ENCODE measurements around the gene BTG1.
"Not testable (repeated sequence)": the region's sequence is repeated elsewhere in the genome, so short reads cannot be mapped to it uniquely, and the experiment has no call there.

Gene BTG1

GRCh38 chr12:92105676-92106075 is 40.0 kb downstream of the BTG1 start:
- no peak overlapping the region for H3K4me3 ChIP-seq (ENCODE audit: low read length)
- TF ChIP-seq, protein P1, sequence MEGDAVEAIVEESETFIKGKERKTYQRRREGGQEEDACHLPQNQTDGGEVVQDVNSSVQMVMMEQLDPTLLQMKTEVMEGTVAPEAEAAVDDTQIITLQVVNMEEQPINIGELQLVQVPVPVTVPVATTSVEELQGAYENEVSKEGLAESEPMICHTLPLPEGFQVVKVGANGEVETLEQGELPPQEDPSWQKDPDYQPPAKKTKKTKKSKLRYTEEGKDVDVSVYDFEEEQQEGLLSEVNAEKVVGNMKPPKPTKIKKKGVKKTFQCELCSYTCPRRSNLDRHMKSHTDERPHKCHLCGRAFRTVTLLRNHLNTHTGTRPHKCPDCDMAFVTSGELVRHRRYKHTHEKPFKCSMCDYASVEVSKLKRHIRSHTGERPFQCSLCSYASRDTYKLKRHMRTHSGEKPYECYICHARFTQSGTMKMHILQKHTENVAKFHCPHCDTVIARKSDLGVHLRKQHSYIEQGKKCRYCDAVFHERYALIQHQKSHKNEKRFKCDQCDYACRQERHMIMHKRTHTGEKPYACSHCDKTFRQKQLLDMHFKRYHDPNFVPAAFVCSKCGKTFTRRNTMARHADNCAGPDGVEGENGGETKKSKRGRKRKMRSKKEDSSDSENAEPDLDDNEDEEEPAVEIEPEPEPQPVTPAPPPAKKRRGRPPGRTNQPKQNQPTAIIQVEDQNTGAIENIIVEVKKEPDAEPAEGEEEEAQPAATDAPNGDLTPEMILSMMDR (IDR thresholded peaks at IDR 0.05; ENCODE audit: insufficient read depth, low read depth, low read length, missing control alignments): no peak
- no peak for DNase-seq (ENCODE audit: low read depth)

DNA sequence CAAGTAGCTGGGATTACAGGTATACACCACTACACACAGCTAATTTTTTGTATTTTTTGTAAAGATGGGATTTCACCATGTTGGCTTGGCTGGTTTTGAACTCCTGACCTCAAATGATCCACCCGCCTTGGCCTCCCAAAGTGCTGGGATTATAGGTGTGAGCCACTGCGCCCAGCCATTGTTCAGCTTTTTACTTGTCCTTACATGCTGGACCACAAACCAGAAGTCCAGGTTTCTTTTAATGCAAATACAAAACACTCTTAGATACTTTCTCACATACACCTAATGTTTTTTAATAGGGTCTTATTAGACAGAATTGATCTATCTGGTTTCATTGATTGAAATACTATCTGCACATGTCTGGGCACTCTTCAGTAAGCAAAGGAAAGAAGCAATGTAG is 40.5 kb downstream of the BTG1 start:
- DNase-seq (ENCODE audit: low read depth): peak; percentile 73
- TF ChIP-seq, protein P1 (IDR thresholded peaks at IDR 0.05; ENCODE audit: insufficient read depth, low read depth, low read length, missing control alignments): no peak
- no peak overlapping the region for H3K4me3 ChIP-seq (ENCODE audit: low read length)

- no peak overlapping the region for H3K4me3 ChIP-seq (ENCODE audit: low read length)
- DNase-seq (ENCODE audit: low read depth): no peak
- TF ChIP-seq, protein P1 (IDR thresholded peaks at IDR 0.05; ENCODE audit: insufficient read depth, low read depth, low read length, missing control alignments): no peak
Measured at GRCh38 chr12:92102606-92103005, 43.0 kb downstream of the BTG1 start.

- TF ChIP-seq, protein P1 (IDR thresholded peaks at IDR 0.05; ENCODE audit: insufficient read depth, low read depth, low read length, missing control alignments): no peak
- no peak for DNase-seq (ENCODE audit: low read depth)
- no peak overlapping the region for H3K4me3 ChIP-seq (ENCODE audit: low read length)
Measured at GRCh38 chr12:92098594-92099380, 46.9 kb downstream of the BTG1 start.

DNA sequence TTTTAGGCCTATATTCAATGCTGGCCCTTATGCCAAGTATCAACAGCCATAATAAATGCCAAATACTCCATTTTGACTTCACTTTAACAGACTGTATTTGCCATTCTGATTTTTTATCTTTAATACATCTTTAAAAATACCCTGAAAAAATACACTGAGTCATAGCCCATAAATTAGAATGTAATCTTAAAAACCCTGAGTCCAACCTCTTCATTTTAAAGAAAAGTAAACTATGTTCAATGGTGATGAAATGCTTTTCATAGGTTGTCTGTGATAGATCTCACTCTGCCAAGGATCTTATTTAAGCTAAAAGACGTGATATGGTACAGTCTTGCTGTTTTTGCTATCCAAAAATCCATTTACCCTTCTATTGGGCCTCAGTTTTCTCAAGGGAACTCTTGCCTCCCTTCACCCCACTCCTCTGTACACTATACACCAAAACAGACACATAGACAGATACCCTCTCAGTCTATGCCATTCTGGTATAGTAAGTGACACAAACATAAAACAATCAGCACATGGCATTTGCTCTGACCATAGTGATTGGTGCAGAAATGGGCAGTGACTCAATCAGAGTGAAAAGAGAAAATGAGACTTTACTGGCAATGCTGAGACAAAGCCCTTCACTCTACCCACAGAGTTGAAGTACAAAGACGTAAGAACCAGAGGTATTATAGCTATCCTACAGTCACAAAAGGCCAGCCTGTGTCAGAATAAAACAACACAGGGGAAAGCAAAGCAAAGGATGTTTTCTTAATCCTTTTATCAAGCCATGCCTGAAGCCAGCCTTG is 49.1 kb downstream of the BTG1 start:
- DNase-seq (ENCODE audit: low read depth): no peak
- TF ChIP-seq, protein P1 (IDR thresholded peaks at IDR 0.05; ENCODE audit: insufficient read depth, low read depth, low read length, missing control alignments): no peak
- no peak overlapping the region for H3K4me3 ChIP-seq (ENCODE audit: low read length)

DNA sequence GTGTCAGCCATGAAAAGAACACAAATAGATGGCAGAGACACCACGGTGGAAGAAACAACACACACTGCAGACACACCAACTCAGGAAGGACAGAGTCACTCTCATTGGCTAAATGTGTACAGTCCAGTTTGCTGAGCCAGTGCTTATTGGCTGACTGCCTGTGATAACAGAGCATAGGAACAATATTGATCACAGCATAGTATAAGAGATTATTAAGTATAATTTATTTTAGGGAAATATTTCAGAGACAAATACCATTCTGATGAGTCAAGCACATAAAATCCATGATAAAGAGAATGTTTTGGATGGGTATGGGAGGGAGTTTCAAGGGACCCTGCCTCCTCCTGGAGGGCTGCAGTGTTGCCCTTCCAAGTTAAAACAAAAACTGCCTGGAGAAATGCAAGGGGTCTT is 50.9 kb downstream of the BTG1 start:
- DNase-seq (ENCODE audit: low read depth): no peak
- TF ChIP-seq, protein P1 (IDR thresholded peaks at IDR 0.05; ENCODE audit: insufficient read depth, low read depth, low read length, missing control alignments): no peak
- no peak overlapping the region for H3K4me3 ChIP-seq (ENCODE audit: low read length)

- H3K4me3 ChIP-seq (ENCODE audit: low read length): not testable (repeated sequence)
- peak; percentile 36 for DNase-seq (ENCODE audit: low read depth)
Measured at GRCh38 chr12:92094301-92094700, 51.3 kb downstream of the BTG1 start.
